ENCODE results near the gene PRR5.

The PRR5 gene

GRCh38 chr22:44783091-44783490 is 81.1 kb downstream of the PRR5 start:
- TF ChIP-seq CTCF (conservative IDR thresholded peaks at IDR 0.05; ENCODE audit: control insufficient read depth, insufficient read depth, low read depth, low read length), result no peak
- DNase-seq (ENCODE audit: low read depth), result no peak
- H3K4me3 ChIP-seq (ENCODE audit: control insufficient read depth, low read depth, low read length), result no peak overlapping the region

GRCh38 chr22:44783581-44783980 is 81.6 kb downstream of the PRR5 start:
- no peak overlapping the region for H3K4me3 ChIP-seq (ENCODE audit: control insufficient read depth, low read depth, low read length)
- no peak for DNase-seq (ENCODE audit: low read depth)
- TF ChIP-seq CTCF (conservative IDR thresholded peaks at IDR 0.05; ENCODE audit: control insufficient read depth, insufficient read depth, low read depth, low read length), result no peak

GRCh38 chr22:44786136-44786535 is 84.1 kb downstream of the PRR5 start:
- no peak overlapping the region for H3K4me3 ChIP-seq (ENCODE audit: control insufficient read depth, low read depth, low read length)
- TF ChIP-seq CTCF (conservative IDR thresholded peaks at IDR 0.05; ENCODE audit: control insufficient read depth, insufficient read depth, low read depth, low read length), result no peak
- DNase-seq (ENCODE audit: low read depth), result no peak

GRCh38 chr22:44786610-44787009 is 84.6 kb downstream of the PRR5 start:
- no peak overlapping the region for H3K4me3 ChIP-seq (ENCODE audit: control insufficient read depth, low read depth, low read length)
- TF ChIP-seq CTCF (conservative IDR thresholded peaks at IDR 0.05; ENCODE audit: control insufficient read depth, insufficient read depth, low read depth, low read length), result no peak

More at GRCh38 chr22:44786610-44787009, 84.6 kb downstream of the PRR5 start:
- DNase-seq (ENCODE audit: low read depth), result no peak
